Measurements from ENCODE around the gene HDAC4. TPM values are rescaled to one million over a fixed set of nuclear protein-coding genes. Genes with fewer than 3 reads are reported as not detected.

The HDAC4 gene
- total RNA-seq, 5 donors from 2014 or later (not counting 1 experiment from before 2014, with no cell fraction given), result 44.8 to 80.2 (median 60.9) TPM

DNA sequence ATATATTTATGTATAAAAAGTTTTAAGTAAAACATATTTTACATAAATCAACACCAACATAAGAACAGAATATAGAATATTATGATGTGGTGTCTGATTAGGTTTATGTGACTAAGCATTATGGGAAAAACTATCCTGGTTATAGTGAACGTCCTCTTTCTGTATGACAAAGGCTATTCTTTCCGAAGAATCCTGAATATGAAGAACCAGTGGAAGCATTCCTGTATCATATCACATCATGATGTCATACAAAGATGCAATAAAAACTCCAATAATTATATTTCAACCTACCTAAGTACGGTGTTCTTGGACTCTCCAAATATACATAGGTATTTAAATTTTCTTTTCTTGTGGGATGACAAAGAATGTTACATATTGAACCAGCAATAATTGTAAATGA is 37.5 kb upstream of the HDAC4 start:
- Histone ChIP-seq H3K9me3 (no peaks in the 10 kb centered on the region), H3K36me3 (ENCODE audit: control insufficient read depth in 2 of 2, extremely low read depth in 1 of 2, insufficient read depth in 1 of 2, low read length in 1 of 2) (no peaks in the 10 kb centered on the region), H3K27me3 (replicated peaks in 1 of 2; ENCODE audit: control insufficient read depth in 2 of 2, extremely low read depth in 1 of 2, insufficient read depth in 2 of 2, low read length in 1 of 2) (peaks cover 0 to 42% of the 10 kb centered on the region in 2 experiments), H3K4me3 (ENCODE audit: control insufficient read depth in 1 of 2, extremely low read depth in 1 of 2, low read length in 1 of 2) (no peak overlapping the region), H3K4me1 (ENCODE audit: control insufficient read depth in 1 of 2, extremely low read depth in 1 of 2, insufficient read depth in 2 of 2, low read length in 2 of 2) (peaks cover 5 to 28% of the 10 kb centered on the region in 2 experiments), H3K27ac (ENCODE audit: low read length) (no peak overlapping the region)
- Mint-ChIP-seq H3K27me3 (peaks cover 24 to 42% of the 10 kb centered on the region in 2 donors), H3K27ac (no peak overlapping the region), H3K36me3 (no peaks in the 10 kb centered on the region), H3K9me3 (peaks cover 6 to 8% (median 7%) of the 10 kb centered on the region in 3 donors), H3K4me3 (no peak overlapping the region), H3K4me1 (peaks cover 19 to 25% (median 19%) of the 10 kb centered on the region in 3 donors)
- POLR2A ChIA-PET, result no interaction called here
- DNase-seq (no peak), ATAC-seq (replicated peaks in 1 of 4) (no peak)
- WGBS (ENCODE audit: insufficient coverage), result no CpG with 5 or more reads among the region's 3 CpGs
- CTCF ChIA-PET, result no interaction called here

DNA sequence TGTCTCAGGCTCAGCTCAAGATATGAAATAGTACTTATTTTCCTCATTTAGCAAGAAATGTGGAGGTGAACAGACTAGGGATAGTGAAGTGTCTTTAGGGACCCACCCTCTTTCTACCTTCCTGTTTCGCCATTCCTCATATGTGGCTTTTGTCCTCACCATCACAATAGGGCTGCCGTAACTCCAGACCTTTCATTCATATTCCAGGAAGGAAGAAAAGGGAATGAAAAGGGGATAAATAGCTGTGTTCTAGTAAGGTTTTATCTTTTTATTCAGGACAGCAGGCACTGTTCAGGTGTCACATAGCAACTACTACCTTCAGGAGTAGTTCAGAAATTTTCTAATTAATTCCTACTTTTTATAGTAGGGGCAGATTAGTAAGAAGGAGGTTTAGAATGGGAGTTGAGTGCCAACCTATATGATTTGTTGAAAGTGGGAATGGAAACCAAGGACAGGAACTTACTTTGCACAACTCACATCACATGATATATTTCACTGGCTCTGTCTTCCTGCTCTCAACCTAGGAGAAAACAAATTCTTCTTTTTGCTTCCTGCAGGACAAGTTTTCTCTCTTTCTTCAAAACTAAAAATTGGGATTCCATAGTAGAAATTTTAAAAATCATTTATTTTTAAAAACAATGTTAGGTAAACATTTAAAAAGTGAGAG is 36.0 kb upstream of the HDAC4 start:
- POLR2A ChIA-PET, result no interaction called here
- no peak for ATAC-seq (replicated peaks in 1 of 4)
- H3K27ac Mint-ChIP-seq, result no peak overlapping the region
- Histone ChIP-seq H3K36me3 (ENCODE audit: control insufficient read depth in 2 of 2, extremely low read depth in 1 of 2, insufficient read depth in 1 of 2, low read length in 1 of 2) (no peaks in the 10 kb centered on the region), H3K4me1 (ENCODE audit: control insufficient read depth in 1 of 2, extremely low read depth in 1 of 2, insufficient read depth in 2 of 2, low read length in 2 of 2) (peaks cover 2 to 18% of the 10 kb centered on the region in 2 experiments), H3K27ac (ENCODE audit: low read length) (no peak overlapping the region), H3K9me3 (no peaks in the 10 kb centered on the region), H3K27me3 (replicated peaks in 1 of 2; ENCODE audit: control insufficient read depth in 2 of 2, extremely low read depth in 1 of 2, insufficient read depth in 2 of 2, low read length in 1 of 2) (peaks cover 0 to 29% of the 10 kb centered on the region in 2 experiments), H3K4me3 (ENCODE audit: control insufficient read depth in 1 of 2, extremely low read depth in 1 of 2, low read length in 1 of 2) (no peak overlapping the region)
- H3K4me3 Mint-ChIP-seq, result no peak overlapping the region
- peaks cover 7 to 8% (median 7%) of the 10 kb centered on the region in 3 donors for H3K9me3 Mint-ChIP-seq
- DNase-seq, result no peak
- no CpG with 5 or more reads among the region's 2 CpGs for WGBS (ENCODE audit: insufficient coverage)
- H3K36me3 Mint-ChIP-seq, result no peaks in the 10 kb centered on the region
- H3K27me3 Mint-ChIP-seq, result peaks cover 21 to 32% of the 10 kb centered on the region in 2 donors
- CTCF ChIA-PET, result no interaction called here
- H3K4me1 Mint-ChIP-seq, result peaks cover 13 to 21% (median 18%) of the 10 kb centered on the region in 3 donors

DNA sequence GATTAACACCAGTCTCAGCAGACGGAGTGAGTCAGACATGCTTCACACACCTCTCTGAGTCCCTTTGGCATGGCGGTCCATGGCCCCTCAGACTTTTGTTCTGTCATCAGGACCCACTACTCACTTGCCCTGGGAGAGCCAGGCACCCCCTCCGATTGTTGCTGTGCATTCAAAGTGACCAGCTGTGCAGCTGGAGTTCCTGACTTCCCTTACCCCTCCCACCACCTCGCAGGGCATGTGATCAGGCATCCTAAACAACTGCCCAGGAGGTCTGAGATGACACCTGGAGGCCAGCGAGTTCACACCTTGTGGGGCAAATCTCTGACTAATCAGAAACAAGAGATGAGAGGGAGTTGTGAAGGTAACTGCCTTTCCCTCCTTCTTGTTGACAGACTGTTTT is 35.3 kb upstream of the HDAC4 start:
- Histone ChIP-seq H3K27ac (ENCODE audit: low read length) (no peak overlapping the region), H3K36me3 (ENCODE audit: control insufficient read depth in 2 of 2, extremely low read depth in 1 of 2, insufficient read depth in 1 of 2, low read length in 1 of 2) (no peaks in the 10 kb centered on the region), H3K4me1 (ENCODE audit: control insufficient read depth in 1 of 2, extremely low read depth in 1 of 2, insufficient read depth in 2 of 2, low read length in 2 of 2) (peaks cover 0 to 11% of the 10 kb centered on the region in 2 experiments), H3K9me3 (no peaks in the 10 kb centered on the region), H3K4me3 (ENCODE audit: control insufficient read depth in 1 of 2, extremely low read depth in 1 of 2, low read length in 1 of 2) (no peak overlapping the region), H3K27me3 (replicated peaks in 1 of 2; ENCODE audit: control insufficient read depth in 2 of 2, extremely low read depth in 1 of 2, insufficient read depth in 2 of 2, low read length in 1 of 2) (peaks cover 0 to 24% of the 10 kb centered on the region in 2 experiments)
- H3K9me3 Mint-ChIP-seq, result peaks cover 7 to 8% (median 7%) of the 10 kb centered on the region in 3 donors
- DNase-seq (no peak), ATAC-seq (replicated peaks in 1 of 4) (no peak)
- POLR2A ChIA-PET, result no interaction called here
- CTCF ChIA-PET, result no interaction called here
- no peak overlapping the region for H3K4me3 Mint-ChIP-seq
- peaks cover 7 to 13% (median 12%) of the 10 kb centered on the region in 3 donors for H3K4me1 Mint-ChIP-seq
- no peak overlapping the region for H3K27ac Mint-ChIP-seq
- no peaks in the 10 kb centered on the region for H3K36me3 Mint-ChIP-seq
- H3K27me3 Mint-ChIP-seq, result peaks cover 16 to 24% of the 10 kb centered on the region in 2 donors
- 80% methylated on average over 2 of the region's 5 CpGs for WGBS (ENCODE audit: insufficient coverage)

DNA sequence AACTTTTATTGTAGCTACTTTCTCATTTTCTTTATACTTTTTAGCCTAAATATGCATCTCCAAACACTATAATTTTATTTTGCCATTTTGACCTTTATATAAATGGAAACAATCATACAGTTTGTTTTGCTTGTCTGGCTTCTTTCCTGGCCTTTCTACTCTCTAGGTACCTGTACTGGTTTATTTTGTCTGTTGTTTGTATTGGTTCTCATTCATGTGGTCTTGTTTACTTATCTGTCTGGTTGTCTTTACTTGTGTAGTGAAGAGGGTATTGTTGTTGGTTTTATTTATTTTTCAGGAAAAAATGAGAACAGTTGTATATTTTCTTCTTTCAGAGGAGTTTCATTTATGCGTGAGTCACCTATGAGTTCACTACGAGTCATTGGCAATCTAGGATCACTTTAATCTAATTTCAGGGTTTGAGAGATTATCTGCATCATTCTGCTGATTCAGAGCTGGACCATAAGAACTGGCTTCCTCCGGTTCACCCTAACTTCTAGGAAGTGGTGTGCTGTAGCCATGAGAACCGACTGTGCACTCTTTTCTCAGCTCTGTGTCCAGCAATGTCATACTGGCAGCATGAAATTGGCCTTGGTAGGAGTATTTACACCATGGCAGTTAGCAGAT is 33.1 kb upstream of the HDAC4 start:
- H3K4me3 Mint-ChIP-seq, result no peak overlapping the region
- Histone ChIP-seq H3K27me3 (replicated peaks in 1 of 2; ENCODE audit: control insufficient read depth in 2 of 2, extremely low read depth in 1 of 2, insufficient read depth in 2 of 2, low read length in 1 of 2) (peaks cover 0 to 5% of the 10 kb centered on the region in 2 experiments), H3K4me3 (ENCODE audit: control insufficient read depth in 1 of 2, extremely low read depth in 1 of 2, low read length in 1 of 2) (no peak overlapping the region), H3K27ac (ENCODE audit: low read length) (no peak overlapping the region), H3K36me3 (ENCODE audit: control insufficient read depth in 2 of 2, extremely low read depth in 1 of 2, insufficient read depth in 1 of 2, low read length in 1 of 2) (no peaks in the 10 kb centered on the region), H3K9me3 (no peaks in the 10 kb centered on the region), H3K4me1 (ENCODE audit: control insufficient read depth in 1 of 2, extremely low read depth in 1 of 2, insufficient read depth in 2 of 2, low read length in 2 of 2) (no peaks in the 10 kb centered on the region)
- no peak for ATAC-seq (replicated peaks in 1 of 4)
- H3K27me3 Mint-ChIP-seq, result peaks cover 8 to 10% of the 10 kb centered on the region in 2 donors
- no peak for DNase-seq
- whole genome bisulfite sequencing (ENCODE audit: insufficient coverage), result 20% methylated on average over 1 of the region's 4 CpGs
- peaks cover 7 to 8% (median 7%) of the 10 kb centered on the region in 3 donors for H3K9me3 Mint-ChIP-seq
- POLR2A ChIA-PET, result no interaction called here
- H3K36me3 Mint-ChIP-seq, result no peaks in the 10 kb centered on the region
- H3K27ac Mint-ChIP-seq, result no peak overlapping the region
- CTCF ChIA-PET, result no interaction called here
- peaks cover 0 to 5% (median 3%) of the 10 kb centered on the region in 3 donors for H3K4me1 Mint-ChIP-seq

DNA sequence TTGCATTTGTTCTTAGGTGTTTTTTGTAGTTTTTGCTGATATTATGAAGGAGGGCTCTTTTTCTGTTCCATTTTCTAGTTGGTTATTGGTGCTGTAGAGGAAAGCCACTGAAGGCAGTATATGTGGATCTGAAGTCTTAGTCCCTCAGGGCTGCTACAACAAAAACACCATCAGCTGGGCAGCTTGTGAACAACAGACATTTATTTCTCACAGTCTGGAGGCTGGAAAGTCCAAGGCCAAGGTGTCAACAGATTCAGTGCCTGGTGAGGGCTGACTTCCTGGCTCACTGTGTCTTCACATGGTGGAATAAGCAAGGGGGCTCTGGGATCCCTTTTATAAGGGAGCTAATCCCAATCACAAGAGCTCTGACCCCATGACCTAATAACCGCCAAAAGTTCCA is 31.4 kb upstream of the HDAC4 start:
- CTCF ChIA-PET, result no interaction called here
- Histone ChIP-seq H3K27me3 (replicated peaks in 1 of 2; ENCODE audit: control insufficient read depth in 2 of 2, extremely low read depth in 1 of 2, insufficient read depth in 2 of 2, low read length in 1 of 2) (peaks cover 0 to 5% of the 10 kb centered on the region in 2 experiments), H3K36me3 (ENCODE audit: control insufficient read depth in 2 of 2, extremely low read depth in 1 of 2, insufficient read depth in 1 of 2, low read length in 1 of 2) (no peaks in the 10 kb centered on the region), H3K9me3 (no peaks in the 10 kb centered on the region), H3K4me1 (ENCODE audit: control insufficient read depth in 1 of 2, extremely low read depth in 1 of 2, insufficient read depth in 2 of 2, low read length in 2 of 2) (no peaks in the 10 kb centered on the region), H3K4me3 (ENCODE audit: control insufficient read depth in 1 of 2, extremely low read depth in 1 of 2, low read length in 1 of 2) (no peak overlapping the region), H3K27ac (ENCODE audit: low read length) (no peak overlapping the region)
- no CpG with 5 or more reads among the region's 1 CpG for WGBS (ENCODE audit: insufficient coverage)
- DNase-seq (peak in 1 of 35 experiments; percentile 7), ATAC-seq (replicated peaks in 1 of 4) (no peak)
- no peak overlapping the region for H3K4me3 Mint-ChIP-seq
- H3K4me1 Mint-ChIP-seq, result peaks cover 0 to 5% (median 3%) of the 10 kb centered on the region in 3 donors
- H3K27me3 Mint-ChIP-seq, result peaks cover 4 to 7% of the 10 kb centered on the region in 2 donors
- no peak overlapping the region for H3K27ac Mint-ChIP-seq
- POLR2A ChIA-PET, result no interaction called here
- peaks cover 7 to 8% (median 7%) of the 10 kb centered on the region in 3 donors for H3K9me3 Mint-ChIP-seq
- H3K36me3 Mint-ChIP-seq, result no peaks in the 10 kb centered on the region

DNA sequence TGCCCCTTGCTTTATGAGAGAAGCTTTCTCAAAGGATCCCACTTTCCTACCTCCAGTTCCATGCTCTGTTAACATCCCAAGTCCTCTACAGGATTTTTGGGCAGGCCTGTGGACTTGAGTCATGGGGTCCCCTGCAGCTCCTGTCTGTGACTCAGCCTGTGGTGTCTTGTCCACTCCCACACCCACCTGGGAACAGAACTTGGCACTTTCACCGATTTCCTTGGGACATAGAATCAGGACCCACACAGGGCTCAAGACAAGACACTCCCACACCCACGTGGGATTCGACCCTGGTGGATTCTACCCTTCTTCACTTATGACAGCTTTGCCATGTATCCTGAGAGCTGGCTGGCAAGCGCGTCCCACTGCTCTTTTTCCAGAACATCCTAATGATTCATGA is 30.7 kb upstream of the HDAC4 start:
- DNase-seq, result no peak
- POLR2A ChIA-PET, result no interaction called here
- H3K27ac ChIP-seq (ENCODE audit: low read length), result no peak overlapping the region
- Mint-ChIP-seq H3K4me1 (peaks cover 0 to 5% (median 3%) of the 10 kb centered on the region in 3 donors), H3K27ac (no peak overlapping the region), H3K36me3 (no peaks in the 10 kb centered on the region), H3K27me3 (peaks cover 3 to 5% of the 10 kb centered on the region in 2 donors), H3K9me3 (peaks cover 6 to 7% (median 7%) of the 10 kb centered on the region in 3 donors), H3K4me3 (no peak overlapping the region)
- peaks cover 0 to 5% of the 10 kb centered on the region in 2 experiments for H3K27me3 ChIP-seq (replicated peaks in 1 of 2; ENCODE audit: control insufficient read depth in 2 of 2, extremely low read depth in 1 of 2, insufficient read depth in 2 of 2, low read length in 1 of 2)
- H3K4me1 ChIP-seq (ENCODE audit: control insufficient read depth in 1 of 2, extremely low read depth in 1 of 2, insufficient read depth in 2 of 2, low read length in 2 of 2), result no peaks in the 10 kb centered on the region
- H3K9me3 ChIP-seq, result no peaks in the 10 kb centered on the region
- H3K36me3 ChIP-seq (ENCODE audit: control insufficient read depth in 2 of 2, extremely low read depth in 1 of 2, insufficient read depth in 1 of 2, low read length in 1 of 2), result no peaks in the 10 kb centered on the region
- no peak overlapping the region for H3K4me3 ChIP-seq (ENCODE audit: control insufficient read depth in 1 of 2, extremely low read depth in 1 of 2, low read length in 1 of 2)
- CTCF ChIA-PET, result no interaction called here
- ATAC-seq (replicated peaks in 1 of 4), result no peak
- WGBS (ENCODE audit: insufficient coverage), result 60% methylated on average over 2 of the region's 5 CpGs

Measured in T-cell (primary cell).